H1 (cell line): ENCODE measurements around the gene IP6K3. TPM values are rescaled to one million over a fixed set of nuclear protein-coding genes. Genes with fewer than 3 reads are reported as not detected.

ENCODE experiments used
- CTCF ChIA-PET: fragments of 300-600 bp; sonication (Branson Sonifier 250); formaldehyde crosslinking; loops from one replicate; lab custom pipeline; 2021; ENCODE audit not compliant: partially characterized antibody; lab: Charles Lee
- POLR2A ChIA-PET: fragments of 300-600 bp; sonication (Branson Sonifier 250); formaldehyde crosslinking; loops from one replicate; lab custom pipeline; 2021; ENCODE audit warnings: inconsistent platforms; ENCODE audit not compliant: partially characterized antibody; lab: Charles Lee
- DNase-seq, 2 experiments: peaks; one replicate each; pipeline versions ENCODE4 v3.0.0 to v3.0.0-alpha.2; 2010 to 2022; ENCODE audit warnings: low spot score in 2 of 2, low read depth in 1 of 2, mixed read lengths in 1 of 2
- FAIRE-seq: peaks from 2 replicates; lab custom pipeline; 2011; peaks lifted over from hg19 to GRCh38; lab: Jason Lieb, UNC
- H2AFZ ChIP-seq: 2 replicates; pipeline ENCODE4 v1.8.1; 2012; ENCODE audit warnings: low read length, inconsistent platforms
- H2AK5ac ChIP-seq: 2 replicates; pipeline ENCODE4 v1.6.1; 2013; ENCODE audit warnings: low read depth, low read length
- H2BK120ac ChIP-seq: replicated peaks from 2 replicates; pipeline ENCODE3; 2013; ENCODE audit warnings: low read depth, low read length, inconsistent platforms
- H2BK12ac ChIP-seq: 2 replicates; pipeline ENCODE4 v1.6.1; 2013; ENCODE audit warnings: low read depth, low read length
- H2BK15ac ChIP-seq: 2 replicates; pipeline ENCODE4 v1.6.1; 2013; ENCODE audit warnings: low read length
- H2BK20ac ChIP-seq: 2 replicates; pipeline ENCODE4 v1.6.1; 2013; ENCODE audit warnings: low read length
- H2BK5ac ChIP-seq: 2 replicates; pipeline ENCODE4 v1.6.1; 2013; ENCODE audit warnings: low read depth, low read length
- H3K14ac ChIP-seq: 2 replicates; pipeline ENCODE4 v1.6.1; 2013; ENCODE audit warnings: inconsistent platforms; ENCODE audit not compliant: insufficient read length
- H3K18ac ChIP-seq: 2 replicates; pipeline ENCODE4 v1.6.1; 2013; ENCODE audit warnings: low read length; ENCODE audit errors: extremely low read depth
- H3K23ac ChIP-seq: 2 replicates; pipeline ENCODE4 v1.6.1; 2013; ENCODE audit warnings: inconsistent platforms; ENCODE audit not compliant: insufficient read length
- H3K23me2 ChIP-seq: 2 replicates; pipeline ENCODE4 v1.6.1; 2013; ENCODE audit warnings: low read depth, low read length
- H3K27ac ChIP-seq: 2 replicates; pipeline ENCODE4 v1.6.1; 2011; ENCODE audit warnings: low read depth, low read length, inconsistent platforms
- H3K27me3 ChIP-seq, 4 experiments: replicated peaks in 1 of 4; 1 replicate in 1 of 4; 2 replicates in 3 of 4; pipeline versions ENCODE4 v1.6.1 to v1.8.1; 2011 to 2013; ENCODE audit warnings: low read length in 3 of 4, mild to moderate bottlenecking in 3 of 4, inconsistent platforms in 2 of 4, mixed read lengths in 2 of 4, moderate library complexity in 1 of 4; ENCODE audit not compliant: control insufficient read depth in 3 of 4, insufficient read depth in 3 of 4; ENCODE audit errors: extremely low read depth in 1 of 4
- H3K36me3 ChIP-seq, 4 experiments: 2 replicates each; pipeline versions ENCODE4 v1.6.1 to v1.8.1; 2011 to 2013; ENCODE audit warnings: mild to moderate bottlenecking in 4 of 4, low read length in 3 of 4, moderate library complexity in 2 of 4, control low read depth in 1 of 4, inconsistent platforms in 1 of 4; ENCODE audit not compliant: insufficient read depth in 4 of 4, control insufficient read depth in 2 of 4
- H3K4ac ChIP-seq: replicated peaks from 2 replicates; pipeline ENCODE3; 2013; ENCODE audit warnings: low read length, low read depth, mixed read lengths, inconsistent platforms; ENCODE audit not compliant: insufficient read length
- H3K4me1 ChIP-seq, 4 experiments: replicated peaks in 1 of 4; 1 replicate in 1 of 4; 2 replicates in 3 of 4; pipeline versions ENCODE4 v1.6.1 to v1.8.1; 2011 to 2013; ENCODE audit warnings: low read length in 3 of 4, inconsistent platforms in 2 of 4, mixed read lengths in 1 of 4; ENCODE audit not compliant: insufficient read depth in 4 of 4, control insufficient read depth in 3 of 4
- H3K4me2 ChIP-seq, 2 experiments: 2 replicates each; pipeline versions ENCODE4 v1.6.1 to v1.8.1; 2011 to 2013; ENCODE audit warnings: low read depth in 2 of 2, low read length in 2 of 2, control low read depth in 1 of 2, inconsistent platforms in 1 of 2, mild to moderate bottlenecking in 1 of 2; ENCODE audit not compliant: insufficient read depth in 1 of 2
- H3K4me3 ChIP-seq, 4 experiments: fragments of 200-600, 300-600 bp in 1 of 4; sonication (generic), shearing (Covaris generic), sonication (Bioruptor Twin) in 1 of 4; 2 replicates each; pipeline versions ENCODE4 v1.5.1 to v1.8.1; 2011 to 2016; ENCODE audit warnings: low read length in 4 of 4, low read depth in 3 of 4, control low read depth in 2 of 4, inconsistent platforms in 2 of 4, mild to moderate bottlenecking in 2 of 4, mixed read lengths in 1 of 4, moderate library complexity in 1 of 4; ENCODE audit not compliant: insufficient read depth in 2 of 4; ENCODE audit errors: extremely low read depth in 1 of 4
- H3K56ac ChIP-seq: replicated peaks from 2 replicates; pipeline ENCODE3; 2013; ENCODE audit warnings: low read depth, mild to moderate bottlenecking, mixed read lengths, low read length, inconsistent platforms; ENCODE audit not compliant: insufficient read length
- H3K79me1 ChIP-seq: 2 replicates; pipeline ENCODE4 v1.6.1; 2013; ENCODE audit warnings: low read depth, low read length, control low read depth
- H3K79me2 ChIP-seq, 2 experiments: 2 replicates each; pipeline versions ENCODE4 v1.6.1 to v1.8.1; 2012 to 2013; ENCODE audit warnings: low read length in 2 of 2, mild to moderate bottlenecking in 2 of 2, inconsistent platforms in 1 of 2; ENCODE audit not compliant: insufficient read depth in 2 of 2, control insufficient read depth in 1 of 2
- H3K9ac ChIP-seq, 4 experiments: replicated peaks in 1 of 4; 1 replicate in 1 of 4; 2 replicates in 3 of 4; pipeline versions ENCODE4 v1.6.1 to v1.8.1; 2011 to 2013; ENCODE audit warnings: low read depth in 3 of 4, low read length in 3 of 4, control low read depth in 2 of 4, mild to moderate bottlenecking in 2 of 4, moderate library complexity in 2 of 4, inconsistent platforms in 1 of 4; ENCODE audit errors: extremely low read depth in 1 of 4
- H3K9me3 ChIP-seq, 2 experiments: 2 replicates each; pipeline versions ENCODE4 v1.6.1 to v1.8.1; 2012 to 2013; ENCODE audit warnings: mild to moderate bottlenecking in 2 of 2, moderate library complexity in 2 of 2, control low read depth in 1 of 2, inconsistent platforms in 1 of 2, low read depth in 1 of 2, low read length in 1 of 2, mixed read lengths in 1 of 2; ENCODE audit not compliant: insufficient read depth in 2 of 2
- H4K20me1 ChIP-seq, 2 experiments: replicated peaks in 1 of 2; 2 replicates each; pipeline versions ENCODE3 to v1.8.1; 2011 to 2013; ENCODE audit warnings: inconsistent platforms in 2 of 2, low read length in 2 of 2, mild to moderate bottlenecking in 1 of 2; ENCODE audit not compliant: insufficient read depth in 2 of 2, control insufficient read depth in 1 of 2
- H4K5ac ChIP-seq: 2 replicates; pipeline ENCODE4 v1.6.1; 2013; ENCODE audit warnings: low read length, low read depth, mixed read lengths, inconsistent platforms; ENCODE audit not compliant: insufficient read length
- H4K8ac ChIP-seq: 2 replicates; pipeline ENCODE4 v1.8.0; 2013; ENCODE audit warnings: mild to moderate bottlenecking, moderate library complexity, low read length, inconsistent platforms; ENCODE audit not compliant: insufficient read depth; ENCODE audit errors: extremely low read depth
- H4K91ac ChIP-seq: replicated peaks from 2 replicates; pipeline ENCODE3; 2013; ENCODE audit warnings: low read length, mixed read lengths, inconsistent platforms; ENCODE audit not compliant: insufficient read length
- BACH1 ChIP-seq: IDR thresholded peaks from 2 replicates; pipeline ENCODE4 v1.6.1; 2012; ENCODE audit warnings: low read length, improper control_type of control experiment
- CTCF ChIP-seq, 3 experiments: IDR thresholded peaks; 1 replicate in 2 of 3; 2 replicates in 1 of 3; pipeline versions ENCODE4 v1.5.1 to v1.6.1; 2011; ENCODE audit warnings: low read length in 3 of 3, mild to moderate bottlenecking in 3 of 3, inconsistent platforms in 2 of 3, low read depth in 1 of 3, moderate library complexity in 1 of 3; ENCODE audit not compliant: insufficient read depth in 1 of 3; ENCODE audit errors: control extremely low read depth in 1 of 3
- EP300 ChIP-seq, 2 experiments: IDR thresholded peaks; 1 replicate in 1 of 2; 2 replicates in 1 of 2; pipeline ENCODE4 v1.6.1; 2011 to 2012; ENCODE audit warnings: low read depth in 2 of 2, low read length in 2 of 2, mild to moderate bottlenecking in 2 of 2, borderline replicate concordance in 1 of 2, inconsistent platforms in 1 of 2, moderate library complexity in 1 of 2
- FOSL1 ChIP-seq: IDR thresholded peaks from 2 replicates; pipeline ENCODE4 v1.6.1; 2011; ENCODE audit warnings: mild to moderate bottlenecking, low read depth, low read length, moderate library complexity; ENCODE audit not compliant: insufficient read depth
- KDM4A ChIP-seq: IDR thresholded peaks from one replicate; pipeline ENCODE4 v1.7.1; 2012; ENCODE audit warnings: low read depth, mild to moderate bottlenecking, moderate library complexity, low read length, inconsistent platforms; ENCODE audit not compliant: severe bottlenecking
- POLR2AphosphoS5 ChIP-seq: IDR thresholded peaks from 2 replicates; pipeline ENCODE4 v1.6.1; 2011; ENCODE audit warnings: low read depth, low read length
- RAD21 ChIP-seq, 2 experiments: IDR thresholded peaks in 1 of 2; conservative IDR thresholded peaks in 1 of 2; 2 replicates each; pipeline ENCODE4 v1.6.1; 2011; ENCODE audit warnings: low read depth in 2 of 2, low read length in 2 of 2, improper control_type of control experiment in 1 of 2, inconsistent platforms in 1 of 2, mild to moderate bottlenecking in 1 of 2, moderate library complexity in 1 of 2
- TAF7 ChIP-seq: optimal IDR thresholded peaks from 2 replicates; pipeline ENCODE3; 2011; ENCODE audit warnings: low read depth, mild to moderate bottlenecking, inconsistent platforms, low read length, moderate library complexity, borderline replicate concordance
- WGBS, 2 experiments: shearing (Covaris generic) in 1 of 2; methylation state at CpG; one replicate each; pipeline versions ENCODE4 v1.1.6 to v1.1.7; 2013 to 2015; ENCODE audit warnings: low lambda C conversion rate in 2 of 2, mixed read lengths in 2 of 2, inconsistent platforms in 1 of 2, low coverage in 1 of 2, missing lambda C conversion rate in 1 of 2; ENCODE audit not compliant: insufficient replicate concordance in 2 of 2, insufficient coverage in 1 of 2, insufficient read length in 1 of 2; ENCODE audit errors: extremely low coverage in 1 of 2, missing lambda C conversion rate in 1 of 2; 5-methylcytosine and 5-hydroxymethylcytosine counted together
- polyA plus RNA-seq, 7 experiments: library from polyadenylated mRNA; depleted of rRNA in 3 of 7; stranded (reverse) in 5 of 7; unstranded in 2 of 7; fragments of >200 nt in 5 of 7; fragments of 200-250 nt in 2 of 7; gene quantifications; 1 replicate in 5 of 7; 2 replicates in 1 of 7; 4 replicates in 1 of 7; pipeline versions ENCODE4 v1.2.1 to v1.2.3, GENCODE V29; 2011 to 2013; ENCODE audit warnings: missing spikeins in 2 of 7, mixed read lengths in 2 of 7
- total RNA-seq: library from RNA; stranded (reverse); fragmentation: NEBNext Ultra II Directional; extraction: Animal tissue kit (Norgen Biotek cat#: 25700); gene quantifications from 2 replicates; pipeline ENCODE4 v1.2.1, GENCODE V29; 2021

The IP6K3 gene
- total and polyA plus RNA-seq, 2 of the 8 experiments (the other 6 are each of a cell fraction or from before 2014, with no cell fraction given) = 0.22 to 0.73 TPM

- Histone ChIP-seq H2BK120ac (no peak overlapping the region), H3K18ac (peak overlapping the region; percentile 79; the same call in 1 of the 2 replicates), H3K14ac (no peak overlapping the region), H4K8ac (no peak overlapping the region), H3K79me1 (no peaks in the 10 kb centered on the region), H3K23ac (no peak overlapping the region), H3K4me1 (peaks cover 10 to 32% (median 21%) of the 10 kb centered on the region in 4 experiments), H2BK12ac (peak overlapping the region; percentile 85), H2AK5ac (no peak overlapping the region), H3K4me3 (no peak overlapping the region), H3K36me3 (peaks cover under 1 to 16% (median 8%) of the 10 kb centered on the region in 4 experiments; a peak in 5 of 8 replicates), H2BK15ac (0 out of 2 replicates have a peak overlapping the region, but pooled peaks have one; percentile 99), H3K9ac (no peak overlapping the region), H2AFZ (no peak overlapping the region; the same call in 1 of the 2 replicates), H3K56ac (no peak overlapping the region), H3K9me3 (no peaks in the 10 kb centered on the region), H2BK5ac (0 out of 2 replicates have a peak overlapping the region, but pooled peaks have one; percentile 8), H4K5ac (no peak overlapping the region), H3K4me2 (no peak overlapping the region), H3K27ac (no peak overlapping the region), H3K4ac (no peak overlapping the region), H4K91ac (no peak overlapping the region), H3K27me3 (no peaks in the 10 kb centered on the region), H3K23me2 (no peaks in the 10 kb centered on the region), H3K79me2 (no peaks in the 10 kb centered on the region), H4K20me1 (peaks cover 0 to 4% of the 10 kb centered on the region in 2 experiments), H2BK20ac (peak overlapping the region; percentile 93; the same call in 1 of the 2 replicates)
- DNase-seq (peak in 1 of 2 experiments; percentile 95), FAIRE-seq (peak; percentile 70)
- CTCF ChIA-PET = interaction anchor here (0.8 to 14.3 kb wide), 56 partner anchors 10 to 386 kb away, joined by 3 to 157 read pairs (median 5); partner anchors contain the start of genes IP6K3, MLN and UQCC2
- POLR2A ChIA-PET = interaction anchor here (2.0 to 9.3 kb wide), 4 partner anchors 12 to 57 kb away, joined by 7 to 101 read pairs (median 14); partner anchors contain the start of genes IP6K3 and UQCC2
- WGBS, 2 experiments = 54% methylated on average over 7 of the region's 7 CpGs; no CpG with 5 or more reads in 1 of the 2 experiments
- TF ChIP-seq RAD21 (IDR thresholded peaks at IDR 0.05 in 1 of 2, conservative IDR thresholded peaks at IDR 0.05 in 1 of 2; ENCODE audit: low read depth in 2 of 2, low read length in 2 of 2) (peak; percentile 60 to 70), BACH1 (0 out of 2 replicates have a peak, but pooled peaks have one; percentile 22), EP300 (IDR thresholded peaks at IDR 0.05; ENCODE audit: borderline replicate concordance in 1 of 2, low read depth in 2 of 2, low read length in 2 of 2) (no peak), FOSL1 (no peak), POLR2AphosphoS5 (no peak), TAF7 (no peak), CTCF (IDR thresholded peaks at IDR 0.05; ENCODE audit: control extremely low read depth in 1 of 3, insufficient read depth in 1 of 3, low read depth in 1 of 3, low read length in 3 of 3) (peak in 2 of 3 experiments; percentile 83 to 84; a peak in 3 of 4 replicates), KDM4A (no peak)
Observed at GRCh38 chr6:33768644-33769120, 22.0 kb upstream of the IP6K3 start.
